EL (cell line): Measurements from ENCODE around the gene TRIM33.
"Not testable (repeated sequence)": the region's sequence is repeated elsewhere in the genome, so short reads cannot be mapped to it uniquely, and the experiment has no call there.

Experiments used
- DNase-seq: peaks from one replicate; pipeline ENCODE4 v3.0.0-alpha.2; 2016

Gene TRIM33

GRCh38 chr1:114509596-114510273 is 1.3 kb downstream of the TRIM33 start:
- DNase-seq = peak; percentile 23

DNA sequence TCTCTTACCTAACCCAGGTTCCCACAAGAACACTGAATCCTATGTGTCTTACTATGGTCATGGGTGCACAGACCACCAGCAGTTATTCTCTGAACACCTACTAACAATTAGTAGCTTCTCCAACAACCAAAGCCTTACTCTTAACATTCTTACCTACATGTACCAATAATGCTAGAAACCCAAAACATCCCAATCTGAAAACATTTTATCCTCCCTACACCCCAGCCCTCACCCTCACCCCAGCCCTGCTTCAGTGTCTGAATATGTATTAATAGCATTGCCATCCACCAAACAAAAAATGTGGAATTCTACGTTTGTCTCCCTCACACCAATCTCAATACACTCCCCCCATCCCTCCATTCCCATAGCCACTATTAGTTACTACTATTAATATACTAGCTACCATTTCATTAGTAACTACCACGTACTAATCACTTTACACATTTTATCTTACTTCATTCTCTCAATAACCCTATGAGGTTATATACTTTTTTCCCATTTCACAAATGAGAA is 2.6 kb downstream of the TRIM33 start:
- no peak for DNase-seq

DNA sequence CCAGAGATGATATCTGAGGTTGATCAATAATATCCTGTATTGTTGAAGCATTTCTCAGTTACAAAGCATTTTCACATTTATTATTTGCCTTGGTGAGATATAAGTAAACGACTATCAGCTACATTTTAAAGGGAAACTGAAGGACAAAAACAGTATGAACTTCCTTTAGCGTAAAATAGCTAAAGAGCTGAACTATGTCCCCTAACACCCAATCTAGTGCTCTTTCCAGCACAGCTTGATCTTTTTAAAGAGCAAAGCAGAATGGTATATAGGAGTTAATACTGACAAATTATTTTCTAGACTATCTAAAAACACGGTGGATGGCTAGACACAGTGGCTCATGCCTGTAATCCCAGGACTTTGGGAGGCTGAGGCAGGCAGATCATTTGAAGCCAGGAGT is 3.5 kb downstream of the TRIM33 start:
- no peak for DNase-seq

- no peak for DNase-seq
Observed at GRCh38 chr1:114505148-114505561, 5.8 kb downstream of the TRIM33 start.

DNA sequence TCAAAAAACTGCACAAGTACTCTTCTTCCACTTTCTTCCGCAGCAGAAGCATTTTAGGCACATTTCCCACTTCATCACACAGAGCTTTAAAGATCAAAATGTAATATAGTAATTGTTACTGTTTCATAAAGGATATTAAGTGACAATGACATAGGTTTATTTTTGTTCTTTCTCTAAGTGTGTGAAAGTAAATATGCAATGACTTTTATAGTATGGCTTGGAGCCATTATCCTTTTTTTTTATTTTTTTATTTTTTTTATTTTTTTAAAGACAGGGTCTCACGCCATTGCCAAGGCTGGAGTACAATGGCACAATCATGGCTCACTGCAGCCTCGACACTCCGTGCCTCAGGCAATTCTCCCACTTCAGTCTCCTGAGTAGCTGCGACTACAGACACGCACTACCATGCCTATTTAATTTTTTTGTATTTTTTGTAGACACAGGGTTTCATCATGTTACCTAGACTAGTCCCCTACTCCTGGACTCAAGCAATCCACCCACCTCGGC is 7.0 kb downstream of the TRIM33 start:
- DNase-seq = no peak

DNA sequence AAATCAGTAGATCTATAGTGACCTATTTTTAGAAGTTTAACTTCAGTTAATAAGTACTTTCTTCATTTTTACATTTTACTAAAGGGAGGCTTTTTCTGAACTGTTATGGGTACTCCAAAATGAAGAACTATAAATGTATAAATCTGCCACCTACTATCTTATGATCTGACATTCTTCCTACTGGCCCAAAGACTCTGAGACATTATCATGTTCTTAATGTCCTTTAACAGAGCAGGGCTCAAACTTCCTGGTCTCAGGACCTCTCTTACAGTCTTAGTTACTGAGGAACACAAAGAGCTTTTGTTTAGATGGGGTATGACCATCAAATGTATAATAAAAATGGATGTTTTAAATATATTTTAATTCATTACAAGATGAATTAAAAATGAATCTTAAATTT is 8.9 kb downstream of the TRIM33 start:
- DNase-seq = no peak

- no peak for DNase-seq
Observed at GRCh38 chr1:114499478-114499877, 11.5 kb downstream of the TRIM33 start.

- DNase-seq = no peak
Observed at GRCh38 chr1:114496089-114496488, 14.9 kb downstream of the TRIM33 start.

- DNase-seq = no peak
Observed at GRCh38 chr1:114495486-114495885, 15.5 kb downstream of the TRIM33 start.

DNA sequence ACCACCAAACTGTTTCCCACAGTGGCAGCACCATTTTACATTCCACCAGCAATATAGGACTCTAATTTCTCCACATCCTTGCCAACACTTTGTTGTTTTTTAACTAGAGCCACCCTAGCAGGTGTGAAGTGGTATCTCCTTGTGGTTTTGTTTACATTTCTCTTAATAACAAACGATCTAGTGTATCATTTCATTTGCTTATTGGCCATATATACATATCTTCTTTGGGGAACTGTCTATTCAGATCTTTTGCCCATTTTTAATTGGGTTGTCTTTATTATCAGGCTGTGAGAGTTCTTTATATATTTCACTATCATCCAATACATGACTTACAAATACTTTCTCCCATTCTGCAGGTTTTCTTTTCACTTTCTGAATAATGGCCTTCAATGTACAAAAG is 18.0 kb downstream of the TRIM33 start:
- DNase-seq = no peak

GRCh38 chr1:114490274-114490693 is 20.7 kb downstream of the TRIM33 start:
- no peak for DNase-seq

GRCh38 chr1:114488739-114489138 is 22.3 kb downstream of the TRIM33 start:
- DNase-seq = no peak

GRCh38 chr1:114485286-114485685 is 25.7 kb downstream of the TRIM33 start:
- no peak for DNase-seq

DNA sequence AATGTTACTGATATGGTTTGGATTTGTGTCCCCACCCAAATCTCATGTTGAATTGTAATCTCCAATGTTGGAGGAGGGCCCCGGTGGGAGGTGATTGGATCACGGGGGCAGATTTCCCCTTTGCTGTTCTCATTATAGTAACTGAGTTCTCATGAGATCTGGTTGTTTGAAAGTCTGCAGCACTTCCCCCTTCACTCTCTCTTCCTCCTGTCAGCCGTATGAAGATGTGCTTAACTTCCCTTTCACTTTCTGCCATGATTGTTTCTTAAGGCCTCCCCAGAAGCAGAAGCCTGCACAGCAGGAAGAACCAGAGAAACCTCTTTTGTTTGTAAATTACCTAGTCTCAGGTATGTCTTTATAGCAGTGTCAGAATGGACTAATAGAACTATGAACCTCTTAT is 28.4 kb downstream of the TRIM33 start:
- DNase-seq = no peak

DNA sequence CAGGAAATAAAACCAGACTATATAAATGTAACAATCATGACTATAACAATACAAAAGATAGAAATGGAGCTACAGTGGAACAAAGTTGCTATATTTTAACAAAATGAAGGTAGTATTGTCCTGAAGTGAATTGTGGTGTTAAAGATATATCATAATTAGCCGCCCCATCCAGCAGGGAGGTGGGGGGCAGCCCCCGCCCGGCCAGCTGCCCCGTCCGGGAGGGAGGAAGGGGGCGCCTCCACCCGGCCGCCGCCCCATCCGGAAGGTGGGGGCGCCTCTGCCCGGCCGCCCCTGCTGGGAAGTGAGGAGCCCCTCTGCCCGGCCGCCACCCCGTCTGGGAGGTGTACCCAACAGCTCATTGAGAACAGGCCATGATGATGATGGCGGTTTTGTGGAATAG is 31.4 kb downstream of the TRIM33 start:
- not testable (repeated sequence) for DNase-seq

DNA sequence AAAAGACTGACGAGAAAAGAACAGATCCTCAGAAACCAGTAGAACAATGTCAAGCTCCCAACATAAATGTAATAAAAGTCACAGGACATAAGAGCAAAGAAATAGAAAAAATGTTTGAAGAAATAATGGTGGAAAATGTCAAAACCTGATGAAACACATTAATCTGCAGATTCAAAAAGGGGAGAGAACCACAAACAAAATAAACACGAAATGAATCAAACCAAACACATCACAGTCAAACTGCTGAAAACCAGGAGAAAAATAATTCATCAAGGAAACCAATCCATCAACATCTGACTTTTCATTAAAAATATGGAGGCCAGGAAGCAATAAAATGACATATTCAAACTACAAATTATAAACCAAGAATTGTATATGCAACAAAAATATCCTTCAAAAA is 31.9 kb downstream of the TRIM33 start:
- no peak for DNase-seq

- no peak for DNase-seq
Observed at GRCh38 chr1:114473796-114474195, 37.2 kb downstream of the TRIM33 start.

GRCh38 chr1:114472408-114472807 is 38.6 kb downstream of the TRIM33 start:
- DNase-seq = no peak

DNA sequence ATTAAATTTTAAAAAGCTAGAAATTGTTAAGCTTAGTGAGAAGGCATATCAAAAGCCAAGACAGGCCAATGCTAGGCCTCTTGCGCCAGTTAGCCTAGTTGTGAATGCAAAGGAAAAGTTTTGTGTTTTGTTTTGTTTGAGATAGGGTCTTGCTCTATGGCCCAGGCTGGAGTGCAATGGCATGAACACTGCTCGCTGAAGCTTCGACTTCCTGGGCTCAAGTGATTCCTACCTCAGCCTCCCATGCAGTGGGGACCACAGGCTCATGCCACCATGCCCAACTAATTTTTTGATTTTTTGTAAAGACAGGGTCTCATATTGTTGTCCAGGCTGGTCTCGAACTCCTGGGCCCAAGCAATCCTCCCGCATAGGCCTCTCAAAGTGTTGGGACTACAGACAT is 40.3 kb downstream of the TRIM33 start:
- no peak for DNase-seq

GRCh38 chr1:114468710-114469468 is 42.1 kb downstream of the TRIM33 start:
- peak; percentile 4 for DNase-seq

DNA sequence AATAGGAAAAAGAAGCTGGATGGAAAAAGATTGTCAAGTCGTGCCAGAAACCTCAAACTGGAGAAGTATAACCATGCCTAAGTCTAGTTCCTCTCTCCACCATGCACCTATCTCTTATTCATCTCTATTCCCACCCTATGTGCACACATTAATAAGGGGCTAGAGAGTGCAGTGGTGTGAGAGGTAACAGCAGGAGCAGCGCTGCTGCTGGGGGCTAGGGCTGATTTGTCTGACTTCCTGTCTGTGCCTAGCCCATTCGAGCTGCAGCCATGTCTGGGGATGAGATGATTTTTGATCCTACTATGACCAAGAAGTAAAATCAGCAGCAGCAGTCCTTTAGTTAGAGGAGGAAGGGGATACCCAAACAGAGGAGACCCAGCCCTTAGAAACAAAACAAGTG is 43.0 kb downstream of the TRIM33 start:
- no peak for DNase-seq

DNA sequence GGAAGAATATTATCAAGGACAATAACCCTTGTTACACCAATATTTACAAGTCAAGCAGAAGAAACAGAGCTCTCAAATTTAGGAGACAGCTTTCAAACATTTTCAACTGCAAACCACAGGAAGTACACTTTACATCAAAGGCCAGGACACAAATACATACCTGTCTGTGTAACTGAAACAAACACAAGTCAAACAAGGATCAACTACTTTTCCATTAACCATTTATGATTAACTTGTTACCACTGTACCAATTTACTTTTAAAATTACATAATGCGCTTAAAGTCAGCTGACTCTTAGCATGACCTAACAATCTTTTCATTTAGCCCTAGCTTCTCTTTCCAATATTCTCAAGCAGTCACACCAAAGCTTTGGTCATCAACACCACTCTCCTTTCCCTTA is 43.5 kb downstream of the TRIM33 start:
- DNase-seq = no peak

DNA sequence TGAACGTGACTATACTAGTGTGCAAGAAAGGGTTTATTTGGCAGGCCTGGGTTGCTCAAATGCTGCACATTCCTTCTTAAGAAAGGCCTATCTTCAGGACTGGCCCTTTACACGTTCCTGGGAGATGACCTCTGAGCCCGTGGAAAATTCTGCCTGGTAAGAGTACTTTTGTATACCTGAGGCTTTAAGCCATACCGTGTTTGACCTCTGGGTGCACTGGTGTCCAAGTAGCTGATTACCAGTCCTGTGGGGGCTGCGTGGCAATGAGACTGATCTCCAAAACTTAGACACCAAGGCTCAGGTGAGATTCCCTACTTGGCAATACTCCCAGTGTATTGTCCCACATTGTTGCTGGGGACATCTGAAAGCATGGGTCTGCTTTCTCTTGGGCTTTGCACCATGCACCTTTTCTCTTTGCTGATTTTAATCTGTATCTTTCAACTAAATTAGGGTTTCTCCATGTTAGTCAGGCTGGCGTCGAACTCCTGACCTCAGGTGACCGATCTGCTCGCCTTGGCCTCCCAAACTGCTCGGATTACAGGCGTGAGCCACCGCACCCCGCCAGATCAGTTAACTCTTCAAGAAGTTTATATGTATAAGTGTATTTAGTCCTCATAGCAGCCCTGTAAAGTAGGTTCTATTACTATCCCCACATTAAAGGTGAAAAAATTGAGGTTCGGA is 44.5 kb downstream of the TRIM33 start:
- no peak for DNase-seq

GRCh38 chr1:114462963-114463362 is 48.0 kb downstream of the TRIM33 start:
- DNase-seq = no peak
